ENCODE data around the gene MYO1C.

- TF ChIP-seq ELF1 (IDR thresholded peaks at IDR 0.05; ENCODE audit: borderline replicate concordance, low read depth) = no peak
- TF ChIP-seq, protein P1, sequence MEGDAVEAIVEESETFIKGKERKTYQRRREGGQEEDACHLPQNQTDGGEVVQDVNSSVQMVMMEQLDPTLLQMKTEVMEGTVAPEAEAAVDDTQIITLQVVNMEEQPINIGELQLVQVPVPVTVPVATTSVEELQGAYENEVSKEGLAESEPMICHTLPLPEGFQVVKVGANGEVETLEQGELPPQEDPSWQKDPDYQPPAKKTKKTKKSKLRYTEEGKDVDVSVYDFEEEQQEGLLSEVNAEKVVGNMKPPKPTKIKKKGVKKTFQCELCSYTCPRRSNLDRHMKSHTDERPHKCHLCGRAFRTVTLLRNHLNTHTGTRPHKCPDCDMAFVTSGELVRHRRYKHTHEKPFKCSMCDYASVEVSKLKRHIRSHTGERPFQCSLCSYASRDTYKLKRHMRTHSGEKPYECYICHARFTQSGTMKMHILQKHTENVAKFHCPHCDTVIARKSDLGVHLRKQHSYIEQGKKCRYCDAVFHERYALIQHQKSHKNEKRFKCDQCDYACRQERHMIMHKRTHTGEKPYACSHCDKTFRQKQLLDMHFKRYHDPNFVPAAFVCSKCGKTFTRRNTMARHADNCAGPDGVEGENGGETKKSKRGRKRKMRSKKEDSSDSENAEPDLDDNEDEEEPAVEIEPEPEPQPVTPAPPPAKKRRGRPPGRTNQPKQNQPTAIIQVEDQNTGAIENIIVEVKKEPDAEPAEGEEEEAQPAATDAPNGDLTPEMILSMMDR (IDR thresholded peaks at IDR 0.05 in 2 of 3, conservative IDR thresholded peaks at IDR 0.05 in 1 of 3; ENCODE audit: borderline replicate concordance in 1 of 3, insufficient read depth in 1 of 3, low read depth in 2 of 3, low read length in 2 of 3) = no peak
- TF ChIP-seq RAD21 (IDR thresholded peaks at IDR 0.05; ENCODE audit: low read depth) = no peak
Measured at GRCh38 chr17:1511756-1512321, 19.4 kb upstream of the MYO1C start.

Measured in HCT116 (cell line).